IMR-90 (cell line): ENCODE data around the gene DOCK1. TPM values are rescaled to one million over a fixed set of nuclear protein-coding genes. Genes with fewer than 3 reads are reported as not detected.

Source experiments
- ATAC-seq: fragments of 200-7000 bp; cut with Tn5 transposase; 2 replicates; pipeline ENCODE4 v1.9.1; 2020; ENCODE audit warnings: low read depth, mild to moderate bottlenecking, moderate library complexity
- BruUV-seq: library from RNA; stranded (reverse); fragments of 400-500 nt; replicated peaks from 2 replicates; lab custom pipeline; 2021; lab: Mats Ljungman, UMichigan
- CTCF ChIA-PET: fragments of 300-600 bp; formaldehyde crosslinking; extraction: SDS; loops from one replicate; lab custom pipeline; 2021; ENCODE audit warnings: antibody characterized with exemption; lab: Yijun Ruan, JAX
- POLR2A ChIA-PET: fragments of 300-600 bp; sonication (Branson Sonifier 250); formaldehyde crosslinking; loops from one replicate; lab custom pipeline; 2022; ENCODE audit warnings: antibody characterized with exemption; ENCODE audit not compliant: unreplicated experiment; lab: Charles Lee
- DNase-seq: peaks from one replicate; pipeline ENCODE4 v3.0.0; 2013
- H2AFZ ChIP-seq: replicated peaks from 2 replicates; pipeline ENCODE3; 2013; ENCODE audit warnings: low read length, mild to moderate bottlenecking; ENCODE audit not compliant: poor library complexity
- H2AK5ac ChIP-seq: 2 replicates; pipeline ENCODE4 v1.6.1; 2013; ENCODE audit warnings: low read depth, low read length, inconsistent platforms
- H2AK9ac ChIP-seq: replicated peaks from 2 replicates; pipeline ENCODE3; 2013; ENCODE audit warnings: mild to moderate bottlenecking, low read depth, low read length, moderate library complexity; ENCODE audit not compliant: poor library complexity
- H2BK120ac ChIP-seq: 2 replicates; pipeline ENCODE4 v1.6.1; 2013; ENCODE audit warnings: low read depth, low read length, inconsistent platforms
- H2BK15ac ChIP-seq: 3 replicates; pipeline ENCODE4 v1.6.1; 2013; ENCODE audit warnings: low read depth, low read length, inconsistent platforms
- H2BK20ac ChIP-seq: 2 replicates; pipeline ENCODE4 v1.6.1; 2013; ENCODE audit warnings: low read depth, mild to moderate bottlenecking, inconsistent platforms, low read length, moderate library complexity
- H2BK5ac ChIP-seq: 2 replicates; pipeline ENCODE4 v1.6.1; 2013; ENCODE audit warnings: mild to moderate bottlenecking, low read depth, low read length, inconsistent platforms; ENCODE audit not compliant: poor library complexity, severe bottlenecking
- H3K14ac ChIP-seq: replicated peaks from 2 replicates; pipeline ENCODE4 v1.6.1; 2013; ENCODE audit warnings: low read depth, low read length, inconsistent platforms
- H3K18ac ChIP-seq: 2 replicates; pipeline ENCODE4 v1.6.1; 2013; ENCODE audit warnings: low read depth, low read length, control low read depth
- H3K23ac ChIP-seq: 2 replicates; pipeline ENCODE4 v1.6.1; 2013; ENCODE audit warnings: low read depth, low read length, inconsistent platforms
- H3K27ac ChIP-seq: 2 replicates; pipeline ENCODE4 v1.5.1; 2013; ENCODE audit warnings: mild to moderate bottlenecking, control low read depth, low read length; ENCODE audit not compliant: insufficient read depth
- H3K27me3 ChIP-seq: 2 replicates; pipeline ENCODE4 v1.6.1; 2013; ENCODE audit warnings: low read length; ENCODE audit not compliant: control insufficient read depth, insufficient read depth
- H3K36me3 ChIP-seq: 2 replicates; pipeline ENCODE4 v1.6.1; 2013; ENCODE audit warnings: low read length, mixed read lengths; ENCODE audit not compliant: control insufficient read depth, insufficient read depth
- H3K4ac ChIP-seq: 2 replicates; pipeline ENCODE4 v1.6.1; 2013; ENCODE audit warnings: low read depth, low read length, inconsistent platforms
- H3K4me1 ChIP-seq: 2 replicates; pipeline ENCODE4 v1.6.1; 2013; ENCODE audit warnings: low read length, mixed read lengths; ENCODE audit not compliant: control insufficient read depth, insufficient read depth
- H3K4me2 ChIP-seq: 2 replicates; pipeline ENCODE4 v1.6.1; 2013; ENCODE audit warnings: low read depth, mild to moderate bottlenecking, control low read depth, low read length, moderate library complexity
- H3K4me3 ChIP-seq: 2 replicates; pipeline ENCODE4 v1.5.1; 2013; ENCODE audit warnings: low read depth, mild to moderate bottlenecking, control low read depth, low read length, moderate library complexity; ENCODE audit not compliant: insufficient read depth
- H3K56ac ChIP-seq: 2 replicates; pipeline ENCODE4 v1.6.1; 2013; ENCODE audit warnings: low read length, inconsistent platforms; ENCODE audit not compliant: insufficient read depth; ENCODE audit errors: extremely low read depth
- H3K79me1 ChIP-seq, 2 experiments: 2 replicates each; pipeline ENCODE4 v1.6.1; 2013; ENCODE audit warnings: low read length in 2 of 2, inconsistent platforms in 1 of 2, low read depth in 1 of 2
- H3K9ac ChIP-seq: 2 replicates; pipeline ENCODE4 v1.6.1; 2013; ENCODE audit warnings: low read depth, low read length, control low read depth
- H3K9me1 ChIP-seq: 2 replicates; pipeline ENCODE4 v1.6.1; 2013; ENCODE audit warnings: low read length, inconsistent platforms; ENCODE audit not compliant: insufficient read depth
- H3K9me3 ChIP-seq: 2 replicates; pipeline ENCODE4 v1.6.1; 2013; ENCODE audit warnings: low read length; ENCODE audit not compliant: control insufficient read depth, insufficient read depth
- H4K20me1 ChIP-seq: 2 replicates; pipeline ENCODE4 v1.6.1; 2013; ENCODE audit warnings: low read length, inconsistent platforms; ENCODE audit not compliant: insufficient read depth
- H4K5ac ChIP-seq: 2 replicates; pipeline ENCODE4 v1.6.1; 2013; ENCODE audit warnings: mild to moderate bottlenecking, low read depth, low read length, control low read depth
- H4K8ac ChIP-seq, 2 experiments: 2 replicates each; pipeline ENCODE4 v1.6.1; 2013; ENCODE audit warnings: low read depth in 2 of 2, low read length in 2 of 2, control low read depth in 1 of 2, inconsistent platforms in 1 of 2
- H4K91ac ChIP-seq: 2 replicates; pipeline ENCODE4 v1.6.1; 2013; ENCODE audit warnings: low read depth, low read length, inconsistent platforms; ENCODE audit not compliant: insufficient read depth
- MXI1 ChIP-seq: IDR thresholded peaks from 2 replicates; pipeline ENCODE4 v1.6.1; 2012; ENCODE audit warnings: low read depth, mild to moderate bottlenecking, low read length, moderate library complexity, borderline replicate concordance
- WGBS, 2 experiments: methylation state at CpG; one replicate each; pipeline versions ENCODE4 v1.1.5 to v1.1.7; 2013; ENCODE audit warnings: missing lambda C conversion rate in 2 of 2; ENCODE audit not compliant: insufficient read length in 1 of 2; ENCODE audit errors: extremely low coverage in 2 of 2; 5-methylcytosine and 5-hydroxymethylcytosine counted together
- dilution Hi-C: fragments of 300-500 bp; cut with HindIII; formaldehyde crosslinking; loops from one replicate; pipeline ENCODE4 v1.14.3; 2018; ENCODE audit warnings: low sequenced_read_pairs; ENCODE audit not compliant: unreplicated experiment
- in situ Hi-C: fragments of 300-500 bp; cut with MboI; formaldehyde crosslinking; loops from 3 replicates; pipeline ENCODE4 v1.14.3; 2019; ENCODE audit warnings: low sequenced_read_pairs, inconsistent platforms, mixed read lengths
- intact Hi-C: fragments of 100-400 bp; cut with micrococcal nuclease; formaldehyde crosslinking; loops from 2 replicates; pipeline ENCODE4 v1.10.0; 2022
- polyA plus RNA-seq, 3 experiments: library from polyadenylated mRNA; depleted of rRNA; stranded (reverse); fragments of >200 nt; gene quantifications; 2 replicates each; pipeline ENCODE4 v1.2.3, GENCODE V29; 2012; ENCODE audit warnings: low replicate concordance in 1 of 3
- total RNA-seq: library from RNA; depleted of rRNA; stranded (reverse); fragments of >200 nt; gene quantifications from 2 replicates; pipeline ENCODE4 v1.2.3, GENCODE V29; 2012

Gene DOCK1
- total and polyA plus RNA-seq, 2 of the 4 experiments (the other 2 are of a cell fraction), result 28.2 to 71.0 TPM

DNA sequence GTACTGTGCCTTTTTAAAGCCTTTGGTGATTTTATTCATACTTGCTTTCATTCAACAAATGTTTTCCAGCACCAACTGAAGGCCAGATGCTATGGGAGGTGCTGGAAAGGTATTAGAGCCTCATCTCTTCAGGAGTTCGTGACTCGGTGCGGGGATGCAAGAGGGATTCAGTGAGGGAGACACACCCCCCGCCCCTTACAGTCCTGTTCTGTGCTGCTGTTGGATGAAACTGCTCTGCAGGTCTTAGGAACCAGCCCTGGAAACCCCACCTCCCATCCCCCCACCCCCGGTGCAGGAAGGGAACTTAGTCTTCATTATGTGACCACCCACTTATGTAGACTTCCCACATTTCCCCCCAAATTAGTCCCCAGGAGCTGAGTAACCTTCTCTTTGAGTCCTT is 180.7 kb downstream of the DOCK1 start:
- Histone ChIP-seq H3K4ac (no peak overlapping the region), H3K14ac (no peak overlapping the region), H3K9ac (no peak overlapping the region), H3K79me1 (peaks cover 5 to 33% of the 10 kb centered on the region in 2 experiments), H2BK120ac (no peak overlapping the region), H3K27ac (no peak overlapping the region), H4K8ac (no peak overlapping the region), H3K23ac (no peak overlapping the region), H3K27me3 (no peaks in the 10 kb centered on the region), H2BK5ac (no peak overlapping the region), H4K91ac (no peak overlapping the region), H2AK9ac (no peak overlapping the region), H3K9me3 (no peaks in the 10 kb centered on the region), H2BK15ac (no peak overlapping the region), H3K9me1 (peaks cover 25% of the 10 kb centered on the region), H3K4me1 (peaks cover 4% of the 10 kb centered on the region; the same call in 1 of the 2 replicates), H3K18ac (no peak overlapping the region), H3K36me3 (peaks cover 30% of the 10 kb centered on the region), H3K56ac (no peak overlapping the region), H2AFZ (no peak overlapping the region), H4K5ac (no peak overlapping the region), H3K4me2 (no peak overlapping the region), H4K20me1 (0 out of 2 replicates have a peak, but pooled peaks cover 4% of the 10 kb centered on the region), H2BK20ac (no peak overlapping the region), H2AK5ac (no peak overlapping the region), H3K4me3 (no peak overlapping the region)
- intact Hi-C loops, result loop anchor here (5.0 to 10.0 kb wide), 2 partner anchors 106 to 769 kb away; no protein-coding TSS in a partner anchor
- WGBS, 2 experiments, result no CpG with 5 or more reads among the region's 5 CpGs
- POLR2A ChIA-PET, result no interaction called here
- no peak for TF ChIP-seq MXI1
- dilution Hi-C loops, result no loop called here
- CTCF ChIA-PET, result no interaction called here
- no peak for DNase-seq
- BruUV-seq, result no TSS peak
- in situ Hi-C loops, result no loop called here
- no peak for ATAC-seq
